Smooth muscle cell (in vitro differentiated cells): ENCODE results near the gene PARP11. TPM values are rescaled to one million over a fixed set of nuclear protein-coding genes. Genes with fewer than 3 reads are reported as not detected.

Experiments used
- DNase-seq: peaks from one replicate; lab custom pipeline; 2025; ENCODE audit not compliant: unreplicated experiment; lab: John Stamatoyannopoulos, UW
- H2AFZ ChIP-seq: fragments of 200-600 bp; sonication (generic); 2 replicates; pipeline ENCODE4 v1.6.0; 2016; ENCODE audit warnings: antibody characterized with exemption, low read depth, mild to moderate bottlenecking
- H3F3A ChIP-seq: fragments of 200-600 bp; sonication (generic); 2 replicates; pipeline ENCODE4 v1.6.0; 2017; ENCODE audit warnings: antibody characterized with exemption, low read depth
- H3K27ac ChIP-seq: fragments of 200-600 bp; sonication (generic); 2 replicates; pipeline ENCODE4 v1.5.1; 2016; ENCODE audit warnings: low read depth, mild to moderate bottlenecking
- H3K27me3 ChIP-seq: fragments of 200-600 bp; sonication (generic); 2 replicates; pipeline ENCODE4 v1.6.1; 2016; ENCODE audit warnings: low read depth, mild to moderate bottlenecking
- H3K36me3 ChIP-seq: fragments of 200-600 bp; sonication (generic); 2 replicates; pipeline ENCODE4 v1.5.1; 2016; ENCODE audit warnings: low read depth
- H3K4me1 ChIP-seq: fragments of 200-600 bp; sonication (generic); 2 replicates; pipeline ENCODE4 v1.5.1; 2016; ENCODE audit warnings: low read depth
- H3K4me2 ChIP-seq: fragments of 200-600 bp; sonication (generic); 2 replicates; pipeline ENCODE4 v1.6.0; 2016; ENCODE audit warnings: mild to moderate bottlenecking
- H3K4me3 ChIP-seq: fragments of 200-600 bp; sonication (generic); 2 replicates; pipeline ENCODE4 v1.5.1; 2016; ENCODE audit warnings: mild to moderate bottlenecking
- H3K79me2 ChIP-seq: fragments of 200-600 bp; sonication (generic); 2 replicates; pipeline ENCODE4 v1.6.0; 2016; ENCODE audit warnings: low read depth, mild to moderate bottlenecking
- H3K9ac ChIP-seq: fragments of 200-600 bp; sonication (generic); 2 replicates; pipeline ENCODE4 v1.6.0; 2016; ENCODE audit warnings: low read depth
- H3K9me3 ChIP-seq: fragments of 200-600 bp; sonication (generic); replicated peaks from 2 replicates; pipeline ENCODE4 v1.5.1; 2016; ENCODE audit warnings: low read depth
- H4K20me1 ChIP-seq: fragments of 200-600 bp; sonication (generic); 2 replicates; pipeline ENCODE4 v1.6.0; 2016; ENCODE audit warnings: low read depth
- WGBS: methylation state at CpG from one replicate; pipeline ENCODE4 v1.1.7; 2016; ENCODE audit warnings: low lambda C conversion rate; 5-methylcytosine and 5-hydroxymethylcytosine counted together
- polyA plus RNA-seq: library from polyadenylated mRNA; unstranded; fragments of >200 nt; fragmentation: Nextera tagmentation; extraction: Ambion mirVana; gene quantifications from 2 replicates; pipeline ENCODE4 v1.2.1, GENCODE V29; 2016
- total RNA-seq: library from RNA; depleted of rRNA; stranded (reverse); fragments of >200 nt; gene quantifications from 2 replicates; pipeline ENCODE4 v1.2.3, GENCODE V29; 2014
- TF ChIP-seq, protein P1 (sequence below): fragments of 200-600 bp; sonication (generic); IDR thresholded peaks from 2 replicates; pipeline ENCODE4 v1.5.1; 2017; ENCODE audit warnings: borderline replicate concordance, mild to moderate bottlenecking, antibody characterized with exemption; ENCODE audit not compliant: insufficient read depth, poor library complexity, severe bottlenecking

PARP11 gene
- total and polyA plus RNA-seq, 2 experiments from 2014 or later, result 6.1 to 9.6 TPM

DNA sequence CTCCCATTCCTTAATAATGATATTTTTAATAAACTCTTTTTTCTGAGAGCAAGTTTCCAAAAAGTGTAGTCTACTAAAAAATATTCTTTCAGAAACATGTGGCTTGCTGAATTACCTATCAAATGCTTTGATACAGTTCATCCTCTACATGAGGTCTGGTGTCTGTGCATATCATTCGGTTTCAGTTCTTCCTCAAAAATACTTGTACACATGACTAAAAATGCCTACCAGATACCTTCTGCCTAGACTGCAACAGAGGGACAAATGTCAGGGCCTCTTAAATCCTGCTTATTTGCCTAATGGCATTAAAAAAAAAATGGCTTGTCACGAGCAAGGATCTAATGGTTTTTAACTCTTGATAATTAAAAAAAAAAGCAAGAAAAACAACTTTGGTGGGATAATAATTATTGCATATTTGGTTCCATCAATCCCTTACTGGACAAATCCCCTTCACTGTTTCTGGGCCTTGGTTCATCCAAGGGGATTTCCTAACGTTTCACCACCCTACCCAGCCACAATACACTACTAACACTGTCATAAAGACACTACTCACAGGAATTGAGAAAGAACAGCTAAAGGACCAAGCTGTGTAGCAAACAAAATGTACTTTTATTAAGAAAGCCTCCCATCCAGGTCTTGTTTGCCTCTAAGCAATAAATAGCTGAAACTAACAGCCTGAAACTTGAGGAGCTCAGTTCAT lies 45.7 kb downstream of the PARP11 start:
- Histone ChIP-seq H4K20me1 (peaks cover 7% of the 10 kb centered on the region), H3K4me1 (peaks cover 2% of the 10 kb centered on the region), H3K27ac (no peak overlapping the region), H3K27me3 (no peaks in the 10 kb centered on the region), H3K79me2 (peaks cover 14% of the 10 kb centered on the region), H3F3A (peaks cover 2% of the 10 kb centered on the region), H3K9me3 (no peaks in the 10 kb centered on the region), H3K36me3 (no peaks in the 10 kb centered on the region), H2AFZ (no peak overlapping the region), H3K4me2 (no peak overlapping the region), H3K9ac (no peak overlapping the region), H3K4me3 (no peak overlapping the region)
- WGBS, result 87% methylated on average over 3 of the region's 3 CpGs
- TF ChIP-seq, protein P1, sequence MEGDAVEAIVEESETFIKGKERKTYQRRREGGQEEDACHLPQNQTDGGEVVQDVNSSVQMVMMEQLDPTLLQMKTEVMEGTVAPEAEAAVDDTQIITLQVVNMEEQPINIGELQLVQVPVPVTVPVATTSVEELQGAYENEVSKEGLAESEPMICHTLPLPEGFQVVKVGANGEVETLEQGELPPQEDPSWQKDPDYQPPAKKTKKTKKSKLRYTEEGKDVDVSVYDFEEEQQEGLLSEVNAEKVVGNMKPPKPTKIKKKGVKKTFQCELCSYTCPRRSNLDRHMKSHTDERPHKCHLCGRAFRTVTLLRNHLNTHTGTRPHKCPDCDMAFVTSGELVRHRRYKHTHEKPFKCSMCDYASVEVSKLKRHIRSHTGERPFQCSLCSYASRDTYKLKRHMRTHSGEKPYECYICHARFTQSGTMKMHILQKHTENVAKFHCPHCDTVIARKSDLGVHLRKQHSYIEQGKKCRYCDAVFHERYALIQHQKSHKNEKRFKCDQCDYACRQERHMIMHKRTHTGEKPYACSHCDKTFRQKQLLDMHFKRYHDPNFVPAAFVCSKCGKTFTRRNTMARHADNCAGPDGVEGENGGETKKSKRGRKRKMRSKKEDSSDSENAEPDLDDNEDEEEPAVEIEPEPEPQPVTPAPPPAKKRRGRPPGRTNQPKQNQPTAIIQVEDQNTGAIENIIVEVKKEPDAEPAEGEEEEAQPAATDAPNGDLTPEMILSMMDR, result no peak
- DNase-seq, result no peak

DNA sequence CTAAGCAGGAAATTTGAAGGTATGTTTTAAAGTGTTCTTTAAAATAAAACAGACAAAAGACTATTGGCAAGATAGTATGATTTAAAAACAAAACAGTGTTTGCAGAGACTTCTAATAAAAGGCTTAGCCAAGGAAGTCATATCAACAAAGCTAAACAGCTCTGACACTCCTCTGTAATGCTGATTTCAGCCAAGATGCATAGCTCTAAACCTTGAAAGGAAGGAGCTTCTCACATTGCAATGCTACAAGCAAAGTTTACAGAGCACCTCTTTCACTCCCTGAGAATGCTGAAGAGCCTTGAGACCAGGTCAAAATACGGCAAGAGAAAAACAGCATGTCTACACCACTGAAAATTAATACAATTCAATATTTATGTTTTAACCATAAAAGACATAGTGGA lies 51.8 kb downstream of the PARP11 start:
- Histone ChIP-seq H3K27me3 (no peaks in the 10 kb centered on the region), H3K9ac (no peak overlapping the region), H3K4me2 (no peak overlapping the region), H4K20me1 (no peaks in the 10 kb centered on the region), H3K36me3 (no peaks in the 10 kb centered on the region), H3K27ac (no peak overlapping the region), H3K9me3 (no peaks in the 10 kb centered on the region), H3F3A (no peaks in the 10 kb centered on the region), H2AFZ (no peak overlapping the region), H3K4me3 (no peak overlapping the region), H3K79me2 (no peaks in the 10 kb centered on the region), H3K4me1 (no peaks in the 10 kb centered on the region)
- DNase-seq, result no peak
- 73% methylated on average over 1 of the region's 1 CpG for WGBS
- TF ChIP-seq, protein P1, result no peak

DNA sequence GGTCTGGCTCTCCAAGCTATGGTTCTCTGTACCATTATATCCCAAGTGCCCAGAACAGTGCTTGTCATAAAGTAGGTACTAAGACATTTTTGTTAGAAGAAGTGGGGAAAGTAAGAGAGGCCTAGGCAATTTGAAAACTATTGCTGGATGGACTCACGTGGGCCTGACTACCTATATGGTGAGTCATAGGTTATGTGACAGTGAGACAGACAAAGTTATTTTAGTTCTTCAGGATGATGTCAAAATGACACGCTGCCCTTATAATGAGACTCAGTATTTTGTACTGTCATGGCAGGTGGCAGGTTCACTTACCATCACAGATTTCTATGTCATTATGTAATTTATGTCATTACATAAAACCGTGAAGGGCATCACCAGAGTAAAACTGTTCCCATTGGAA lies 53.1 kb downstream of the PARP11 start:
- H3K27ac ChIP-seq, result no peak overlapping the region
- no peaks in the 10 kb centered on the region for H3K36me3 ChIP-seq
- no peaks in the 10 kb centered on the region for H3K4me1 ChIP-seq
- H3K27me3 ChIP-seq, result no peaks in the 10 kb centered on the region
- H3K9ac ChIP-seq, result no peak overlapping the region
- H4K20me1 ChIP-seq, result no peaks in the 10 kb centered on the region
- TF ChIP-seq, protein P1, result no peak
- no peak overlapping the region for H3K4me2 ChIP-seq
- DNase-seq, result no peak
- no peak overlapping the region for H2AFZ ChIP-seq
- no peaks in the 10 kb centered on the region for H3F3A ChIP-seq
- H3K9me3 ChIP-seq, result no peaks in the 10 kb centered on the region
- no peaks in the 10 kb centered on the region for H3K79me2 ChIP-seq
- 71% methylated on average over 3 of the region's 3 CpGs for WGBS
- no peak overlapping the region for H3K4me3 ChIP-seq

GRCh38 chr12:3816266-3816665 lies 56.9 kb downstream of the PARP11 start:
- no peak overlapping the region for H3K4me3 ChIP-seq
- H3K79me2 ChIP-seq, result no peaks in the 10 kb centered on the region
- 91% methylated on average over 2 of the region's 2 CpGs for WGBS
- H3K27ac ChIP-seq, result no peak overlapping the region
- H4K20me1 ChIP-seq, result no peaks in the 10 kb centered on the region
- H3F3A ChIP-seq, result no peaks in the 10 kb centered on the region
- no peak overlapping the region for H2AFZ ChIP-seq
- H3K9me3 ChIP-seq, result no peaks in the 10 kb centered on the region
- TF ChIP-seq, protein P1, result no peak
- H3K9ac ChIP-seq, result no peak overlapping the region
- no peaks in the 10 kb centered on the region for H3K4me1 ChIP-seq
- no peak for DNase-seq
- no peak overlapping the region for H3K4me2 ChIP-seq
- no peaks in the 10 kb centered on the region for H3K36me3 ChIP-seq
- H3K27me3 ChIP-seq, result no peaks in the 10 kb centered on the region
